Muscle of leg (tissue), 11 donors: Measurements from ENCODE around the gene FAM3A. TPM values are rescaled to one million over a fixed set of nuclear protein-coding genes. Genes with fewer than 3 reads are reported as not detected.

Experiments used
- DNase-seq: peaks from one replicate; pipeline ENCODE4 v3.0.0; 2013
- H3K27ac ChIP-seq: one replicate; pipeline ENCODE4 v1.5.1; 2013; ENCODE audit warnings: mild to moderate bottlenecking, low read length, control low read depth
- H3K27me3 ChIP-seq: one replicate; pipeline ENCODE4 v1.6.1; 2013; ENCODE audit warnings: low read length; ENCODE audit not compliant: control insufficient read depth, insufficient read depth
- H3K36me3 ChIP-seq: one replicate; pipeline ENCODE4 v1.6.1; 2013; ENCODE audit warnings: low read length; ENCODE audit not compliant: control insufficient read depth, insufficient read depth
- H3K4me1 ChIP-seq: one replicate; pipeline ENCODE4 v1.6.1; 2013; ENCODE audit warnings: low read length; ENCODE audit not compliant: control insufficient read depth, insufficient read depth
- H3K4me3 ChIP-seq: one replicate; pipeline ENCODE4 v1.5.1; 2013; ENCODE audit warnings: low read length, control low read depth
- H3K9me3 ChIP-seq: replicated peaks from 2 replicates; pipeline ENCODE4 v1.6.1; 2013; ENCODE audit warnings: low read depth, low read length; ENCODE audit not compliant: control insufficient read depth
- whole genome bisulfite sequencing: methylation state at CpG from one replicate; pipeline ENCODE4 v1.1.5; 2013; ENCODE audit warnings: missing lambda C conversion rate; ENCODE audit not compliant: insufficient coverage; 5-methylcytosine and 5-hydroxymethylcytosine counted together
- polyA plus RNA-seq, 8 donors: library from polyadenylated mRNA; unstranded; fragments of 120-200 nt; gene quantifications; one replicate each; pipeline versions ENCODE4 v1.2.1 to v1.2.3, GENCODE V29; 2013; ENCODE audit warnings: inconsistent platforms in 1 of 8, low replicate concordance in 1 of 8; ENCODE audit not compliant: insufficient read length in 8 of 8, insufficient read depth in 1 of 8
- total RNA-seq: library from RNA; stranded (reverse); fragments of 120-200 nt; gene quantifications from one replicate; pipeline ENCODE4 v1.2.4, GENCODE V29; 2013

Gene FAM3A
- total and polyA plus RNA-seq, 9 donors = 19.1 to 34.7 (median 28.3) TPM

DNA sequence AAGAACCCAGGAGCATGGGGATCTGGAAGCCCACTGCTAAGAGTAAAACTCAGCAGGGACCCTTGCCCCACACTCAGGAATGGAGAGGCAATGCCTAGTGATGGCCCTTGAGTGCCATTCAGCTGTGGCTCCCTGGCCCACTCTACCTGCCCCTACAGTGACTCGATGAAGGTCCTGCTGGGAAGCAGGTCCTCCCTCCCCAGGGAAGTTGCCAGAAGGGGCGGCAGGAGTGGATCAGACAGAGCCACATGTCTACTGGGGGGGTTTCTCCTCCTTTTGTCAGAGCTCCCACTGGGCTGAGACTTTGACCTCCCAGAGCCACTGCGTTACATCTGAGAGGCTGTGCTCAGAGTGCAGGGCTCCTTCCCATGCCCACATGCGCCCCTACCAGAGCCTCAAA is 26.9 kb downstream of the FAM3A start:
- H3K27ac ChIP-seq = no peak overlapping the region
- H3K4me3 ChIP-seq = no peak overlapping the region
- no peak for DNase-seq
- no peaks in the 10 kb centered on the region for H3K27me3 ChIP-seq
- peaks cover 13% of the 10 kb centered on the region for H3K36me3 ChIP-seq
- 93% methylated on average over 2 of the region's 4 CpGs for WGBS
- no peaks in the 10 kb centered on the region for H3K9me3 ChIP-seq
- H3K4me1 ChIP-seq = peaks cover 23% of the 10 kb centered on the region

- Histone ChIP-seq H3K27ac (no peak overlapping the region), H3K4me3 (no peak overlapping the region), H3K27me3 (no peaks in the 10 kb centered on the region), H3K36me3 (peaks cover 15% of the 10 kb centered on the region), H3K4me1 (peaks cover 23% of the 10 kb centered on the region), H3K9me3 (no peaks in the 10 kb centered on the region)
- no peak for DNase-seq
- 89% methylated on average over 16 of the region's 20 CpGs for WGBS
Measured at GRCh38 chrX:154488336-154489075, 27.5 kb downstream of the FAM3A start.

DNA sequence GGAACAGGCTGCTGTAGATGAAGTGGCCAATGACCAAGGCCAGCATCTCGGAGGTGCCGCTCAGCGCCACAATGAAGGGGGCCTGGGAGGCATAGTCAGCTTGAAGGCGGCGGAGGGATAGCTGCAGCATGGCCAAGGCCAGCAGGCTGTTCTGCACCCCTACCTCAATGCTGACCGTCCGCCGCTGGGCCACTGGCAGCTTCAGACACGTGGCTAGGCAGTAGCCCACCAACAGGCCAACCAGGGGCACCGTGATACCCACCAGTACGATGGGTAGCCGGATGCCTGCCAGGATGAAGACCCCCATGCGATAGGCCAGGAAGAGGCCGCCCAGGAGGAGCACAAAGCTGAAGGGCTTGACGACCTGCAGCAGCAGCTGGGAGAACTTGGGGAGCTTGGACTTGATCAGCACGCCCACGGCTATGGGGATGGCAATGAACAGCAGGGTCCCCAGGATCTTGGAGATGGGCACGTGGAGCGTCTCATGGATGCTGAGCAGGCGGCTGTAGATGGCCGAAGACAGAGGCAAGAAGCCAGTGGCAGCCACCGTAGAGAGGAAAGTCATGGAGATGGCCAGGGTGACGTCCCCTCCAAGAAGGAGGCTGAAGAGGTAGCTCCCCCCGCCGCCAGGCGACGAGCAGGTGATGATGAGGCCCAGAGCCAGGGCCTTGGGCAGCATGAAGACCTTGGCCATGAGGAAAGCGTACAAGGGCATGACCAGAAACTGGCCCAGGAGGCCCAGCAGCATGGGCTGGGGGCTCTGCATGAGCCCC is 28.3 kb downstream of the FAM3A start:
- Histone ChIP-seq H3K27me3 (no peaks in the 10 kb centered on the region), H3K36me3 (peaks cover 15% of the 10 kb centered on the region), H3K4me1 (peaks cover 23% of the 10 kb centered on the region), H3K27ac (no peak overlapping the region), H3K4me3 (no peak overlapping the region), H3K9me3 (no peaks in the 10 kb centered on the region)
- 89% methylated on average over 28 of the region's 28 CpGs for WGBS
- no peak for DNase-seq

DNA sequence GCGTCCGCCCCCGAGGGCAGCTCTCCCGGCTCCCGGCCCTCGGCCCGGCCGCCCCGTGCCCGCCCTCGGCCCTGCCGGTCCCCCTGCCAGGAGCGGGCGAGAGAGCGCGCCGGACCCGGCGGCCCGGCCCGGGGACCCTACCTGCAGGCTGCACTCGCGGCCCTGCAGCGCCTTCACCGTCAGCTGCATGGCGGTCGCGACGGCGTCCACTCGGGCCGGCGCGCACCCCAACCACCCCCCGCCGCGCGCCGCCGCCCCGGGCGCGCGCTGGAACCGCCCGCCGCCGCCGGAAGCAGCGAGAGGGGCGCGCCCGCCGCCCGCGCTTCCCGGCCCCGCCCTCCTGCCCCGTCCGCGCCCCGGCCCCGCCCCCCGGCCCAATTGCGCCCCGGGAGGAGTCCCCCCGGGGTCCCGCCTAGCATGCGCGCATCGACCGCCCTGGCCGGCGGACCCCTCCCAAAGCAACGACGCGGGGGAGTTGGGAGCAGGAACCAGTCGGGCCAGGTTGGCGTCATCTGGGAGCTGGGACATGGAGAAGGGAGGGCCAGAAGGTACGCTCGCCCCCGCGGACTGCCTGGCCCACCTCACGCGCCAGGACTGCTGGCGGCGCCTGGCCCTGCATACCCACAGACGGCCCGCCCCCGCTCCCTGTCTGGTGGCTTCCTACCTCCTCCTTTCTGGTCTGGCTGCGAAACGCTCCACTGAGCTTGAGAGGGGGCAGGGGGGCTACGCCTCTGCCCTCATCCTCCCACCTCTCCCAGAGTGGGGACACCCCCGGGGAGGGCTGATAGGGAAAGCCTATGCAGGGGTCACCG is 29.4 kb downstream of the FAM3A start, which contains the start of gene UBL4A:
Gene UBL4A (minus strand): TSS at position 220 of the 812 bp plus-strand sequence. CDS start 31 bp downstream, at position 189.
- peak within 1 kb of the TSS; percentile 69 for H3K27ac ChIP-seq
- DNase-seq = peak; percentile 55
- peak within 1 kb of the TSS; percentile 50 for H3K4me3 ChIP-seq
- H3K4me1 ChIP-seq = peaks cover 23% of the 10 kb centered on the region
- WGBS = 22% methylated on average over 72 of the region's 95 CpGs
- no peaks in the 10 kb centered on the region for H3K27me3 ChIP-seq
- H3K9me3 ChIP-seq = no peaks in the 10 kb centered on the region
- H3K36me3 ChIP-seq = peaks cover 15% of the 10 kb centered on the region

GRCh38 chrX:154486052-154486395 is 30.0 kb downstream of the FAM3A start:
- WGBS = 43% methylated on average over 35 of the region's 35 CpGs
- Histone ChIP-seq H3K27ac (peak overlapping the region; percentile 13), H3K4me1 (peaks cover 23% of the 10 kb centered on the region), H3K9me3 (no peaks in the 10 kb centered on the region), H3K36me3 (peaks cover 15% of the 10 kb centered on the region), H3K4me3 (peak overlapping the region; percentile 50), H3K27me3 (no peaks in the 10 kb centered on the region)
- peak; percentile 40 for DNase-seq

DNA sequence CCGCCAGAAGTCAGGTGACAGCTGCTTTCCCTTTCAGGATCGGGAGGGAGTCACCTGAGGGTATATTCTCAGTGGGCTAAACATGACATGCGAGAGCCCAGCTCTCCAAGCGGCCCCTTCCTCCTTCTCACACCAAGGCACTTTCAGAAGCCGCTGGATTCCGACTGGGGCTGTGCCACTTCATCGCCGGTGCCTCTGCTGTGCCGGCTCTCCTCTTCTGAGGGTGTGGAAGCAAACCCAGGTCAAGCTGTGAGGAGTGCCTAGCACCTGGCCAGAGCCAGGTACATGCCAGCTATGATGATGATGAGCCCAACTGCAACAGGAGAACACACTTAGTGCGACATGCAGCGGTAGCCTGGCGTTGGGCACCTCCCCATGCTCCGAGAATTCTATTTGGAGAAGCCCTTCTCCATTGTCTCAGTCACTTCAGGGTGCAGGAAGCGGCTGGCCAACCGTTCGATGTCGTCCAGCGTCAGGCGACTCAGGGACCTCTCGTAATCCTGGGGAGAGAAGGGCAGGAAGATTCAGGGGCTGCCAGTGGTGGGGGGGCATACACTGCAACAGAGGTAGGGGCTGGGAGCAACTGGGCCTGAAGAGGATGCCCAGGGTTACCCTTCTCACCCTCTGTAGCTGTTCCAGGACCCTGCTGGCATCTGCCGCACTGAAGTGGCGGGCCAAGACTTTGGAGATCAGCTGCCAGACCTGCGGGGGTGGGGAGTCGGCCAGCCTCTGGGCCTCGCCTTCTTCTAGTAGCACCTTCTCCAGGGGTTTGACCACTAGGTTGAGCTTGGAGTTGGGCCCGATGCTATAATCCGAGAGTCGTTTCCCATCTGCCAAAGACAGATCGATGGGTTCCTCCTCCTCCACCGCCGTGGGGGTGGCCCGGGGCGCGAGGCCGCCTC is 30.6 kb downstream of the FAM3A start:
- peaks cover 15% of the 10 kb centered on the region for H3K36me3 ChIP-seq
- H3K4me1 ChIP-seq = peaks cover 23% of the 10 kb centered on the region
- no peaks in the 10 kb centered on the region for H3K9me3 ChIP-seq
- WGBS = 58% methylated on average over 29 of the region's 35 CpGs
- H3K27ac ChIP-seq = no peak overlapping the region
- H3K27me3 ChIP-seq = no peaks in the 10 kb centered on the region
- DNase-seq = no peak
- peak overlapping the region; percentile 50 for H3K4me3 ChIP-seq

- DNase-seq = no peak
- Histone ChIP-seq H3K27me3 (no peaks in the 10 kb centered on the region), H3K4me1 (peaks cover 18% of the 10 kb centered on the region), H3K4me3 (no peak overlapping the region), H3K36me3 (peaks cover 15% of the 10 kb centered on the region), H3K9me3 (no peaks in the 10 kb centered on the region), H3K27ac (no peak overlapping the region)
- WGBS = 83% methylated on average over 14 of the region's 16 CpGs
Measured at GRCh38 chrX:154484255-154485149, 31.5 kb downstream of the FAM3A start.

DNA sequence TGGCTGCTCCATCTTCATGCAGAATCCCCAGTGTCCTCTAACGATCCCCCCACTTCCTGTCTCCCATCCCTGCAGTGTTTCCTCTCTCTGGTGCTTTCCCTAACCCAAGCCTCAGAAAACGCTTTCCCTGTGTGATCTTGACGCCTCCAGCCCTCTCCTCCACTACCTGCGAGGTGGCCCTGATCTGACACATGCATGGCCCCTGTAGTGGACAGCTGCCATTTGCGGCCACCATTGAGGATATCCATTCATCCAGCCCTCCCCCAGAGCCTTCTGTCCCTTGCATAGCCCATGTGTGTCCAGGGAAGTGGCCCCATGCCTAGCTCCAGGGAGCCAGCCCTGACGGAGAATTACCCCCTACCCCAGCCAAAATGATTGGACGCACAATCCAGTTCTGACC is 32.7 kb downstream of the FAM3A start:
- H3K9me3 ChIP-seq = no peaks in the 10 kb centered on the region
- H3K36me3 ChIP-seq = peaks cover 15% of the 10 kb centered on the region
- 68% methylated on average over 5 of the region's 7 CpGs for WGBS
- H3K4me1 ChIP-seq = peaks cover 20% of the 10 kb centered on the region
- H3K4me3 ChIP-seq = no peak overlapping the region
- no peaks in the 10 kb centered on the region for H3K27me3 ChIP-seq
- H3K27ac ChIP-seq = no peak overlapping the region
- DNase-seq = no peak

DNA sequence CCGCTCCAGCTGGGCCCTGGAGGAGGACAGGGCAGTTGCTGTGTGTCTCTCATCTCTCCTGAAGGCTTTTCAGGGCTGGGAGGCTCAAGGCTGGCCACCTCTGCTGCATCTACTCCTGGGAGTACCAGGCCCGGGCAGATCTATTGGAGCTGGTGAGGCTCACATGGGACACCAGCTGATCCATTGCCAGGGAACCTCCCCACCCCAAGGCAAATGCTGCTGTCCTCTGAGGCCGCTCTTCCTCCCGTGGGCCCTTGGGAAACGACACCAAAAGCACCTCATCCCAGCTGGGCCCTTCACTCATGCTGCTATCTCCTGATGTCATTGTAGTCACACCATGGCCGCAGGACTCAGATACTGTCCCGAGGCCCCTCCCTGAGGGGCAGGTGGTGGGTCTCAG is 33.2 kb downstream of the FAM3A start:
- WGBS = 75% methylated on average over 7 of the region's 7 CpGs
- H3K27me3 ChIP-seq = no peaks in the 10 kb centered on the region

More for the DNA sequence above, 33.2 kb downstream of the FAM3A start:
- Histone ChIP-seq H3K4me3 (no peak overlapping the region), H3K9me3 (no peaks in the 10 kb centered on the region), H3K36me3 (peaks cover 15% of the 10 kb centered on the region), H3K27ac (no peak overlapping the region), H3K4me1 (peaks cover 26% of the 10 kb centered on the region)
- no peak for DNase-seq
